GM23338 (cell line): ENCODE results near the gene C10orf71. TPM values are rescaled to one million over a fixed set of nuclear protein-coding genes. Genes with fewer than 3 reads are reported as not detected.

Source experiments
- ATAC-seq: fragments of 200-7000 bp; cut with Tn5 transposase; 3 replicates; pipeline ENCODE4 v1.9.1; 2020
- DNase-seq: peaks from one replicate; pipeline ENCODE4 v3.0.0-alpha.2; 2015; ENCODE audit warnings: low spot score
- H2AFZ ChIP-seq: fragments of 200-600 bp; sonication (generic); 2 replicates; pipeline ENCODE4 v1.8.0; 2016; ENCODE audit warnings: antibody characterized with exemption, mild to moderate bottlenecking, moderate library complexity
- H3F3A ChIP-seq: fragments of 200-600 bp; sonication (generic); replicated peaks from 2 replicates; pipeline ENCODE4 v1.8.0; 2017; ENCODE audit warnings: antibody characterized with exemption, mixed run types, low read depth
- H3K27ac ChIP-seq: fragments of 200-600 bp; sonication (generic); 2 replicates; pipeline ENCODE4 v1.6.1; 2016; ENCODE audit warnings: low read depth
- H3K27me3 ChIP-seq: fragments of 200-600 bp; sonication (generic); 2 replicates; pipeline ENCODE4 v1.8.0; 2016; ENCODE audit warnings: mild to moderate bottlenecking, mixed run types, moderate library complexity; ENCODE audit not compliant: insufficient read depth
- H3K36me3 ChIP-seq: fragments of 200-600 bp; sonication (generic); 2 replicates; pipeline ENCODE4 v1.8.0; 2016; ENCODE audit warnings: mild to moderate bottlenecking; ENCODE audit not compliant: insufficient read depth
- H3K4me1 ChIP-seq: fragments of 200-600 bp; sonication (generic); 2 replicates; pipeline ENCODE4 v1.8.0; 2016; ENCODE audit warnings: mild to moderate bottlenecking, moderate library complexity; ENCODE audit not compliant: insufficient read depth
- H3K4me2 ChIP-seq: fragments of 200-600 bp; sonication (generic); 2 replicates; pipeline ENCODE4 v1.7.1; 2017; ENCODE audit warnings: mixed run types
- H3K4me3 ChIP-seq: fragments of 200-600 bp; sonication (generic); 2 replicates; pipeline ENCODE4 v1.6.1; 2016; ENCODE audit warnings: mixed run types
- H3K79me2 ChIP-seq: fragments of 200-600 bp; sonication (generic); replicated peaks from 2 replicates; pipeline ENCODE4 v1.8.0; 2017; ENCODE audit warnings: mild to moderate bottlenecking; ENCODE audit not compliant: insufficient read depth
- H3K9me2 ChIP-seq: fragments of 200-600 bp; sonication (generic); 2 replicates; pipeline ENCODE4 v1.8.0; 2017; ENCODE audit not compliant: insufficient read depth
- H4K20me1 ChIP-seq: fragments of 200-600 bp; sonication (generic); replicated peaks from 2 replicates; pipeline ENCODE4 v1.8.0; 2017; ENCODE audit warnings: mild to moderate bottlenecking; ENCODE audit not compliant: insufficient read depth
- H3K27ac Mint-ChIP-seq: 2 replicates; pipeline ENCODE4 v1.8.0; 2020; ENCODE audit warnings: inconsistent platforms, mild to moderate bottlenecking, moderate library complexity, mixed read lengths
- H3K27me3 Mint-ChIP-seq: 3 replicates; pipeline ENCODE4 v1.8.0; 2022; ENCODE audit warnings: low read depth, mild to moderate bottlenecking, moderate library complexity, mixed read lengths, inconsistent platforms; ENCODE audit not compliant: insufficient read depth, poor library complexity
- H3K36me3 Mint-ChIP-seq: 3 replicates; pipeline ENCODE4 v1.8.0; 2021; ENCODE audit warnings: low read depth, mild to moderate bottlenecking, inconsistent platforms, moderate library complexity, mixed read lengths
- H3K4me1 Mint-ChIP-seq: 3 replicates; pipeline ENCODE4 v1.8.0; 2020; ENCODE audit warnings: mild to moderate bottlenecking, inconsistent platforms, mixed read lengths
- H3K4me3 Mint-ChIP-seq: 3 replicates; pipeline ENCODE4 v1.8.0; 2021; ENCODE audit warnings: moderate library complexity, mild to moderate bottlenecking, inconsistent platforms, mixed read lengths
- H3K9me3 Mint-ChIP-seq: 3 replicates; pipeline ENCODE4 v1.8.0; 2020; ENCODE audit warnings: moderate library complexity, mild to moderate bottlenecking, inconsistent platforms, mixed read lengths
- CREB1 ChIP-seq: fragments of 250-450 bp; sonication (Bioruptor Pico); IDR thresholded peaks from 2 replicates; pipeline ENCODE4 v1.5.0; 2020; ENCODE audit warnings: low read depth, mild to moderate bottlenecking, moderate library complexity
- CTCF ChIP-seq, 2 experiments: fragments of 200-600 bp in 1 of 2; sonication (generic) in 1 of 2; conservative IDR thresholded peaks; 2 replicates each; pipeline versions ENCODE4 v1.5.1 to v1.6.1; 2016 to 2017; ENCODE audit warnings: antibody characterized with exemption in 2 of 2, low read depth in 2 of 2, mild to moderate bottlenecking in 2 of 2, moderate library complexity in 1 of 2
- ETS1 ChIP-seq: IDR thresholded peaks from 2 replicates; pipeline ENCODE4 v1.6.1; 2016; ENCODE audit warnings: antibody characterized with exemption
- EZH2 ChIP-seq: fragments of 200-600 bp; sonication (generic); IDR thresholded peaks from one replicate; pipeline ENCODE4 v1.8.0; 2017; ENCODE audit warnings: antibody characterized with exemption, mild to moderate bottlenecking, low read depth; ENCODE audit not compliant: unreplicated experiment
- EZH2phosphoT487 ChIP-seq: fragments of 200-600 bp; sonication (generic); IDR thresholded peaks from one replicate; pipeline ENCODE4 v1.8.1; 2018; ENCODE audit warnings: antibody characterized with exemption; ENCODE audit not compliant: unreplicated experiment
- JUNB ChIP-seq: IDR thresholded peaks from one replicate; pipeline ENCODE4 v1.6.1; 2016; ENCODE audit warnings: antibody characterized with exemption; ENCODE audit not compliant: unreplicated experiment
- NANOG ChIP-seq: IDR thresholded peaks from 2 replicates; pipeline ENCODE4 v1.6.1; 2016; ENCODE audit warnings: antibody characterized with exemption, borderline replicate concordance
- POLR2AphosphoS5 ChIP-seq: IDR thresholded peaks from 2 replicates; pipeline ENCODE4 v1.6.1; 2016; ENCODE audit warnings: antibody characterized with exemption, low read depth
- REST ChIP-seq: IDR thresholded peaks from one replicate; pipeline ENCODE4 v1.6.1; 2018; ENCODE audit warnings: antibody characterized with exemption; ENCODE audit not compliant: unreplicated experiment
- STAT1 ChIP-seq: IDR thresholded peaks from one replicate; pipeline ENCODE4 v1.6.1; 2016; ENCODE audit warnings: antibody characterized with exemption; ENCODE audit not compliant: unreplicated experiment
- ZNF114 ChIP-seq: fragments of 250-450 bp; sonication (Bioruptor Pico); IDR thresholded peaks from 2 replicates; pipeline ENCODE4 v1.5.0; 2020; ENCODE audit warnings: mild to moderate bottlenecking, moderate library complexity
- ZNF331 ChIP-seq: fragments of 250-450 bp; sonication (Bioruptor Pico); IDR thresholded peaks from 2 replicates; pipeline ENCODE4 v1.5.0; 2020; ENCODE audit warnings: low read depth, mild to moderate bottlenecking, moderate library complexity
- ZNF462 ChIP-seq: fragments of 250-450 bp; sonication (Bioruptor Pico); IDR thresholded peaks from 2 replicates; pipeline ENCODE4 v1.5.0; 2020; ENCODE audit warnings: mild to moderate bottlenecking, moderate library complexity
- polyA plus RNA-seq: library from polyadenylated mRNA; unstranded; fragments of >200 nt; fragmentation: Nextera tagmentation; extraction: Ambion mirVana; gene quantifications from 2 replicates; pipeline ENCODE4 v1.2.1, GENCODE V29; 2016
- total RNA-seq: library from RNA; depleted of rRNA; stranded (reverse); fragments of >200 nt; shearing (Covaris generic); gene quantifications from 2 replicates; pipeline ENCODE4 v1.2.3, GENCODE V29; 2014

C10orf71 gene
- total and polyA plus RNA-seq, 2 experiments from 2014 or later: not detected

- Mint-ChIP-seq H3K4me1 (no peaks in the 10 kb centered on the region), H3K9me3 (0 out of 3 replicates have a peak, but pooled peaks cover 4% of the 10 kb centered on the region), H3K36me3 (no peaks in the 10 kb centered on the region), H3K27me3 (no peaks in the 10 kb centered on the region), H3K4me3 (no peak overlapping the region), H3K27ac (no peak overlapping the region)
- no peak for TF ChIP-seq JUNB
- TF ChIP-seq ZNF114 (CRISPR knock-in tag): no peak
- no peak for TF ChIP-seq ZNF462 (CRISPR knock-in tag)
- TF ChIP-seq CTCF (conservative IDR thresholded peaks at IDR 0.05; ENCODE audit: low read depth in 2 of 2): no peak
- no peak for TF ChIP-seq EZH2phosphoT487
- TF ChIP-seq EZH2: no peak
- TF ChIP-seq STAT1: no peak
- no peak for TF ChIP-seq ZNF331 (CRISPR knock-in tag)
- no peak for TF ChIP-seq POLR2AphosphoS5
- TF ChIP-seq ETS1: no peak
- TF ChIP-seq NANOG: no peak
- TF ChIP-seq CREB1 (CRISPR knock-in tag): no peak
- no peak for TF ChIP-seq REST
- Histone ChIP-seq H4K20me1 (no peaks in the 10 kb centered on the region), H3F3A (no peaks in the 10 kb centered on the region), H3K79me2 (no peaks in the 10 kb centered on the region), H3K9me2 (0 out of 2 replicates have a peak, but pooled peaks cover 2% of the 10 kb centered on the region), H3K4me1 (no peaks in the 10 kb centered on the region), H3K4me3 (no peak overlapping the region), H3K36me3 (no peaks in the 10 kb centered on the region), H3K4me2 (no peak overlapping the region), H3K27ac (no peak overlapping the region), H2AFZ (no peak overlapping the region), H3K27me3 (no peaks in the 10 kb centered on the region)
- DNase-seq (no peak), ATAC-seq (no peak)
These were observed 48.4 kb downstream of the C10orf71 start for GRCh38 chr10:49347342-49347741.
